ENCODE results near the gene MRAS.

DNA sequence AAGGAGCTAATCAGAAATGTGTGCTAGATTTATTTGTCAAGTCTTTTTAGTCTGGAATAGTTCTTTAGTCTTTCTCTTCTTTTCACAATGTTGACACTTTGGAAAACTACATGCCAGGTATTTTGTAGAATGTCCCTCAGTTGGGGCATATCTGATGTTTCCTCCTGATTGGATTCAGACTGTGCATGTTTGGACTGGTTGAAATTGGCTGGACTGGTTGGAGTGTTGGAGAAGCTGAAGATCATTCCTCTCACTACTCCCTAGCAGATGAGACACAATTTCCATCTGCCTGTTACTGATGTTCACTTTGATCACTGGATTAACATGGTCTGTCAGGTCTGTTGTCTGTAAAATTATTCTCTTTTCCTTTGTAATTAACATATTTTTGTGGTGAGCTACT lies 22.4 kb upstream of the MRAS start:
- TF ChIP-seq POLR2A (IDR thresholded peaks at IDR 0.05; ENCODE audit: low read depth, low read length) (no peak), POLR2AphosphoS5 (IDR thresholded peaks at IDR 0.05; ENCODE audit: low read depth, low read length) (no peak), TAF1 (IDR thresholded peaks at IDR 0.05; ENCODE audit: borderline replicate concordance, low read depth, low read length) (no peak)

Data from GM12892 (cell line).